Transverse colon (tissue), 4 donors: ENCODE data around the gene ROR1.

Experiments
- CTCF ChIP-seq, 5 experiments: fragments of 200-600 bp in 3 of 5; fragments of 450-650 bp in 2 of 5; sonication (generic) in 3 of 5; IDR thresholded peaks; 1 replicate in 2 of 5; 2 replicates in 3 of 5; pipeline ENCODE4 v1.5.1; 2016 to 2017; ENCODE audit warnings: antibody characterized with exemption in 5 of 5, inconsistent platforms in 3 of 5, mild to moderate bottlenecking in 2 of 5, moderate library complexity in 1 of 5
- EP300 ChIP-seq: sonication (generic); formaldehyde crosslinking; IDR thresholded peaks from one replicate; pipeline ENCODE4 v1.6.1; 2017; ENCODE audit warnings: antibody characterized with exemption, low read depth
- POLR2AphosphoS5 ChIP-seq, 3 donors: sonication (generic); formaldehyde crosslinking; IDR thresholded peaks; one replicate each; pipeline ENCODE4 v1.6.1; 2016; ENCODE audit warnings: antibody characterized with exemption in 3 of 3

GRCh38 chr1:64052777-64053176 lies 279.0 kb downstream of the ROR1 start:
- TF ChIP-seq CTCF (IDR thresholded peaks at IDR 0.05) (no peak), POLR2AphosphoS5 (IDR thresholded peaks at IDR 0.05) (no peak), EP300 (no peak)
